Right lobe of liver (tissue), 4 donors: ENCODE results near the gene ACTL8.

Experiments used
- CTCF ChIP-seq, 4 donors: fragments of 200-600 bp in 3 of 4; fragments of 450-650 bp in 1 of 4; IDR thresholded peaks; one replicate each; pipeline versions ENCODE4 v1.5.1 to v1.8.0; 2016 to 2022; ENCODE audit warnings: antibody characterized with exemption in 4 of 4, mild to moderate bottlenecking in 2 of 4
- POLR2A ChIP-seq: fragments of 450-650 bp; IDR thresholded peaks from one replicate; pipeline ENCODE4 v1.6.1; 2017; ENCODE audit warnings: antibody characterized with exemption, mild to moderate bottlenecking
- donor health status: DM: no; HTN: no; CAD: no.
- donor health status: DM: no; HTN: no; CAD: no.
- donor health status: DM: no; HTN: yes; CAD: no.

GRCh38 chr1:17869815-17870214 is 114.7 kb downstream of the ACTL8 start:
- no peak for TF ChIP-seq CTCF (IDR thresholded peaks at IDR 0.05)
- no peak for TF ChIP-seq POLR2A
